ENCODE results near the gene VPS13D.

Gene VPS13D

DNA sequence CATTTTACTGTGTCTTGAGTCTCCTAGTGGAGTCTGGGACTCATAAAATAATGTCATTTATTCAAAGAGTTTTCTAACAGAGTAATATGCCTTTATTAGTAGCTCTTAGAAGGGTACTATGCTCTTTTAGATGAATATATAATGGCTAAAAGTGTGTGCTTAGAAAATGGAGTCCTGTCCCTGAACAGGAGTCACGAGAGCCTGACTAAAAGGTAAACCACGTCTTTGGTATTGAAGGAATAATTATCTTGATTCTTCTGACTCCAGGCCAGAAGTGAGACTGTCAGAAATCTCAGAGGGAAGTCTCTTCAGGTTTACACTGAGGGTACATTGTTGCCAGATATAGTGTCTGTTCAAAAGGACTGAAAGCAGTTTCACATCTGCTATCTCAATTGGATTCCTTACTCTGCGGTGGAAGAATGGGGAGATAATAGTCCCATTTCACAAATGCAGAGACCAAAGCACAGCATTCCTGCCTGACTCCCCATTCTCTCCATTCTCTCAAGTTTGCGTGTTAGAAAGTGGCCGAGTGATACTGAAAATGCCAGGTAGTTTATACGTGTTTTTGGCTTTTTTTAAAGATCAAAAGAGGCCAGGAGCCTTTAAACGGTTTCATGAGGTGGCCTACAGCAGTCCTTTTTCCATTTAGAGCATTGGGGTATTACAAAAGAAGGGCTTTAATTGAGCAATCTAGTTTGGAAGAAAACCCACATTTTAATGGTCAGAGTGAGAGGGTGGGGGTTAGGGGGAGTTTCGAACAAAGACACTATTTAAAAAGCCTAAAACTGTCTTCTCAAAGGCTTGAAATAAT is 176.6 kb downstream of the VPS13D start:
- no peak for DNase-seq
- in situ Hi-C loops (cut with HindIII; ENCODE audit: low pct_ligation_motif_present, low pct_unique_long_range_greater_than_20kb, low sequenced_read_pairs): no loop called here

- in situ Hi-C loops (cut with HindIII; ENCODE audit: low pct_ligation_motif_present, low pct_unique_long_range_greater_than_20kb, low sequenced_read_pairs): no loop called here
- DNase-seq: peak; percentile 25
These were observed 177.5 kb downstream of the VPS13D start for GRCh38 chr1:12407050-12407961.

DNA sequence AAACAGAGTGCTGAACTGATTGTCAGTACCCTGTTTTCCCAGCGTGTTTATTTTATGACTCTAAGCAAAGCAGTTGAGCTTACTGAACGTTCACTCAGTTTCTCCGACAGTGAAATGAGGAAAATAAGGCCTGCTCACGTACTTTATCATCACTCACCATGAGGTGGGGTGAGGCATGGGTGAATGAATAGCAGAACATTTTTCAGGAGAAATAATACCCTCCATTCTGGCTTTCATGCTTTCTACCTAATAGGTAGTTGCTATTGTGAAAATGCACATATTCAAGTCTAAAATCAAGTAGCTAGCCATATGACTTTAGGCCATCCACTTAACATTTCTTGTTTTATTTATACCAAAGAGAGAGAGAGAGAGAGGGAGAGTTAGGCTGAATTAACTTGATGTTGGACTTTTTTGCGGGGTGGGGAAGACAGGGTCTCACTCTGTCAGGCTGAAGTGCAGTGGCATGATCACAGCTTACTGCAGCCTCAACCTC is 178.2 kb downstream of the VPS13D start:
- in situ Hi-C loops (cut with HindIII; ENCODE audit: low pct_ligation_motif_present, low pct_unique_long_range_greater_than_20kb, low sequenced_read_pairs): no loop called here
- DNase-seq: no peak

DNA sequence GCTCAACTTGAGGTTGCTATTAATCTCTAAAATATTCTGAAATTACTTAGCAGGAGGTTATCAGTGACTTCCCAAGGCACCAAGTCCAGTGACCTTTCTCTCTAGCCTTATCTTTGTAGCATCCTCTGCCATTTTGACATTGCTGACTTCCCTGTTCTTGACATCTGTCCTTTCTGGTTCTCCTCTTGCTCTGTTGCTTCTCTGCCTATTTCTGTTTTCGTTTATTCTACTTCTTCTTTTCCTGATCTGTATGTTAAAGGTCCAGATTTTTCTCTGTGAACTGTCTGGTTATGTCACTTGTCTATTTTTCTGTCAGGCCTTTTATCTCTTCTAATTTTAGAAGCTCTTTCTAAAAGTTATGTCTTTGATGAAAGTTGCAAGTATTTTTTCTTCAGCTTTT is 178.8 kb downstream of the VPS13D start:
- no peak for DNase-seq
- in situ Hi-C loops (cut with HindIII; ENCODE audit: low pct_ligation_motif_present, low pct_unique_long_range_greater_than_20kb, low sequenced_read_pairs): no loop called here

- in situ Hi-C loops (cut with HindIII; ENCODE audit: low pct_ligation_motif_present, low pct_unique_long_range_greater_than_20kb, low sequenced_read_pairs): no loop called here
- DNase-seq: no peak
These were observed 179.9 kb downstream of the VPS13D start for GRCh38 chr1:12409681-12410080.

DNA sequence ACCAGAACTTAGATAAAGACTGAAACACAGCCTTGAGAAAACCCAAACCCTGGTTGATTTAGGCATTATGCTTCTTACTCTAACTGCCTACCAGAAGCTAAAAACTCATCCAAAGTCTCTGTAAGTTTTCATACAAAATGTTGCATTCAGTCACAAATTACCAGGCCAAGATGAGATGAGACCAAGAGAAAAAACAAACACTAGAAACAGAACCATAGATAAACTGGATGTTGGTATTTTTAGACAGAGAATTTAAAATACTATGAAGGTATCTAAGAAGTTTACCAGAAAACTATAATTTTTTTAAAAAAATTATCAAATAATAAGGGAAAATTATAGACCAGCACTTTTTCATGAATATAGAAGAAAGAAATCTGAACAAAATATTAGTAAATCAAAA is 180.5 kb downstream of the VPS13D start:
- in situ Hi-C loops (cut with HindIII; ENCODE audit: low pct_ligation_motif_present, low pct_unique_long_range_greater_than_20kb, low sequenced_read_pairs): no loop called here
- DNase-seq: no peak

DNA sequence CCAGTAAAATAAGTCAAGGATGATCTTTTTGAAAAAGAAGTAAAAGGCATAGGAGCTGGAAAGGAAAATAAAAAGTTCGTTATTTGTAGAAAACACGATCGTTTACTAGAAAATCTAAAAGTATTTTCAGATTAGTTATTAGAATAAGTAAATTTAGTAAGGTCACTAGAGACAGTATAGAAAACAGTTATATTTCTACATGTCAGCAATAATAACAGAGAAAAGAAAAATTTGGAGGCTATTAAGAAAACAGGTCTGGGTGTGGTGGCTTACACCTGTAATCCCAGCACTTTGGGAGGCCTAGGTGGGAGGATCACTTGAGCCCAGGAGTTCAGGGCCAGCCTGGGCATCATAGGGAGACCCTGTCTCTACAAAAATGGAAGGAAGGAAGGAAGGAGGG is 181.3 kb downstream of the VPS13D start:
- no peak for DNase-seq
- in situ Hi-C loops (cut with HindIII; ENCODE audit: low pct_ligation_motif_present, low pct_unique_long_range_greater_than_20kb, low sequenced_read_pairs): no loop called here

- no peak for DNase-seq
- in situ Hi-C loops (cut with HindIII; ENCODE audit: low pct_ligation_motif_present, low pct_unique_long_range_greater_than_20kb, low sequenced_read_pairs): no loop called here
These were observed 181.9 kb downstream of the VPS13D start for GRCh38 chr1:12411747-12412146.

- no peak for DNase-seq
- in situ Hi-C loops (cut with HindIII; ENCODE audit: low pct_ligation_motif_present, low pct_unique_long_range_greater_than_20kb, low sequenced_read_pairs): no loop called here
These were observed 182.6 kb downstream of the VPS13D start for GRCh38 chr1:12412439-12412838.

DNA sequence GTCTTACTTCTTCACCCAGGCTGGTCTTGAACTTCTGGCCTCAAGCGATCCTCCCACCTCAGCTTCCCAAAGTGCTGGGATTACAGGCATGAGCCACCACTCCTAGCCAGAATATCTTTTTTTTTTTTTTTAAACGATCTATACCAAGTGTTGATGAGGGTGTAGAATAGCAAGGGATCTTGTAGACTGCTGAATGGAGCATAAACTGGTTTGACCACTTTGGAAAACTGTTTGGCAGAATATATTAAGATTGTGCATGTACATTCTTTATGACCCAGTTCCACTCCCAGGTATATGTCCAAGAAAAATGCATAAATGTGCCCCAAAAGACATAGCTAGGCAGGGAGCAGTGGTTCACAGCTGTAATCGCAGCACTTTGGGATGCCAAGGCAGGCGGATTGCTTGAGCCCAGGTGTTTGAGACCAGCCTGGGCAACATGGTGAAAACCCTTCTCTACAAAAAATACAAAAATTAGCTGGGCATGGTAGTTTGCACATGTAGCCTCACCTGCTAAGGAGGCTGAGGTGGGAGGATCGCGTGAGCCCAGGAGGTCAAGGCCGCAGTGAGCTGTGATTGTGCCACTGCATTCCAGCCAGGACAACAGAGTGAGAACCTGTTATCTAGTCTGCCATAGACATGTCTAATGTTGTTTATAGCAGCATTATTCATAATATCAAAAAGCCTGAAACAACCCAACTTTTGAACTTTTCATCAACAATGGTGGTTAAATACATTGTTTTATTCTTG is 184.0 kb downstream of the VPS13D start:
- DNase-seq: no peak
- in situ Hi-C loops (cut with HindIII; ENCODE audit: low pct_ligation_motif_present, low pct_unique_long_range_greater_than_20kb, low sequenced_read_pairs): no loop called here

- in situ Hi-C loops (cut with HindIII; ENCODE audit: low pct_ligation_motif_present, low pct_unique_long_range_greater_than_20kb, low sequenced_read_pairs): no loop called here
- DNase-seq: no peak
These were observed 184.7 kb downstream of the VPS13D start for GRCh38 chr1:12414444-12415018.

DNA sequence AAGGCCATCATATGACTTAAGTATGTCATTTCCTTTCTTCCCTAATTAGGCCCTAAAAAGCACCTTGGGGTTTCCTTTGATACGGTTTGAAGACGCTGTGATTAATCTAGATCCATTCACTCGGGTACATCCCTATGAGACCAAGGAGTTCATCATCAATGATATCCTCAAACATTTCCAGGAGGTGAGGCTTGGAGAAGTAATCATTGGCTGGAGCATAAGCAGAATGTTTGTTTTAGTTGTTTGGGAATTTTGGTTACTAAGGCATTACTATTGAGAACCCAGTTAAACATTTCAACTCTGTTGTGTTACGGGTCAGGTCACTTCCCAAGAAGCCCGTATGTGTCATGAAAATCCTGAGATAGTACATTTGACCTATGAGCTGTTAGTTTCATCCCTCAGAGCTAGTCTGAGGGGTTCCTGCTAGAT is 185.2 kb downstream of the VPS13D start:
- no peak for DNase-seq
- in situ Hi-C loops (cut with HindIII; ENCODE audit: low pct_ligation_motif_present, low pct_unique_long_range_greater_than_20kb, low sequenced_read_pairs): no loop called here

GRCh38 chr1:12416101-12416500 is 186.3 kb downstream of the VPS13D start:
- in situ Hi-C loops (cut with HindIII; ENCODE audit: low pct_ligation_motif_present, low pct_unique_long_range_greater_than_20kb, low sequenced_read_pairs): no loop called here
- no peak for DNase-seq

DNA sequence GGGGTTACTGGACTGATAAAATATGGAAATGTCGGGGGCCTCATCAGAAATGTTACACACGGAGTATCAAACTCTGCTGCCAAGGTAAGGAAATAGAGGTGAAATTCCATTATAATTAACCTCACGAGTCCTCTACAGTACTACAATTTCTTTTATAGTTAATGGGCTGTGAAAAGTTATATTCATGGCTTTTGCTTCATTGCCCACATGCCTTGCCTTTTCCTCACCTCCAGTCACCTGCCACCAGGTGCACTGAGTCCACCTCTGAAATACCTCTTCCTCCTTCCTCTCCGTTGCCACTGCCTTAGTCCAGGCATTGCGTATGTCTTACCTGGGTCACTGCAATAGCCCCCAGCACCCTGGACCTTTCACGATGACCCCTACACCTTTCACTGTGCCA is 186.9 kb downstream of the VPS13D start:
- in situ Hi-C loops (cut with HindIII; ENCODE audit: low pct_ligation_motif_present, low pct_unique_long_range_greater_than_20kb, low sequenced_read_pairs): no loop called here
- DNase-seq: no peak

GRCh38 chr1:12417389-12417788 is 187.6 kb downstream of the VPS13D start:
- in situ Hi-C loops (cut with HindIII; ENCODE audit: low pct_ligation_motif_present, low pct_unique_long_range_greater_than_20kb, low sequenced_read_pairs): no loop called here
- DNase-seq: no peak

DNA sequence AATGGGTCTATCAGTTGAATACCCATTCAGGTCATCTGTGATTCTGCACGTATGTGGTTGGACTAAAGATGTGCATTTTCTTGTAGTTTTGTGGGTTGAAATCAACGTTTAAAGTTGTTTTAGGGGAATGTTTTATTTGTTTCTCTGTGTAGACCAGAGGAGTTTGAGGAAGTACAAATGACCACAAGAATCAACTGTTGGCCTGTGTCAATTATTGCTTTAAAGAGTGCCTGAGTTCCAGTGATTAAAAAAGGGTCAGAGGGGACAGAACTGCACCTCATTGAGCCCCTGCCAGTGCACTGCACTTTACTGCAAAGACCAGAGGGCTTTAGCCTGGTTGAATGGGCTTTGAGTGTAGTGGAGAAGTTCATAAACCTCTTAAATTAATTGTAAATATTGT is 190.3 kb downstream of the VPS13D start:
- in situ Hi-C loops (cut with HindIII; ENCODE audit: low pct_ligation_motif_present, low pct_unique_long_range_greater_than_20kb, low sequenced_read_pairs): no loop called here
- DNase-seq: no peak

DNA sequence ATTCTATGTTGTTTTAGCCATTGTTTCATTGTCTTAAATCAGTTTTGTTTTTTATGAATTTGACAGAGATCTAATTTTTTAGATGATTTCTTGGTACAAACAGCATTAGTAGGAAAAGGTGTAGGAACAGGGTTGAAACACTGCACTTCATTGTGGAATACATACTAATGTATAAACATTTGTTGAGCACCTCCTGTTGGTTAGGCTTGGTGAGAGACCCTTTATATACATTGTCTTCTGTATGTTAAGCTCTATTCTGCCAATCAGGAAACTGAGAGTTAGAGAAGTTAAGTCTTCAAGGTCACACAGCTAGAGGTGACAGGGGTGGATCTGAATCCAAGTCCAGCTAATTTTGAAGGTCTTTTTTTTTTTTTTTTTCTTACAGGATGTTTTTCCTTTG is 192.7 kb downstream of the VPS13D start:
- no peak for DNase-seq
- in situ Hi-C loops (cut with HindIII; ENCODE audit: low pct_ligation_motif_present, low pct_unique_long_range_greater_than_20kb, low sequenced_read_pairs): no loop called here

- no peak for DNase-seq
- in situ Hi-C loops (cut with HindIII; ENCODE audit: low pct_ligation_motif_present, low pct_unique_long_range_greater_than_20kb, low sequenced_read_pairs): no loop called here
These were observed 194.3 kb downstream of the VPS13D start for GRCh38 chr1:12424087-12424529.
